Non-pigmented ciliary epithelial cell (primary cell): ENCODE data around the gene SLC25A46.
A peak's percentile ranks its signal among the peaks of the same experiment; 100 is the strongest.
"Not testable (repeated sequence)": the region's sequence is repeated elsewhere in the genome, so short reads cannot be mapped to it uniquely, and the experiment has no call there.

ENCODE experiments used
- DNase-seq: peaks from one replicate; pipeline ENCODE4 v3.0.0-alpha.2; 2010; ENCODE audit warnings: low read depth

Gene SLC25A46

GRCh38 chr5:110757118-110757729 lies 18.4 kb downstream of the SLC25A46 start:
- peak; percentile 27 for DNase-seq

DNA sequence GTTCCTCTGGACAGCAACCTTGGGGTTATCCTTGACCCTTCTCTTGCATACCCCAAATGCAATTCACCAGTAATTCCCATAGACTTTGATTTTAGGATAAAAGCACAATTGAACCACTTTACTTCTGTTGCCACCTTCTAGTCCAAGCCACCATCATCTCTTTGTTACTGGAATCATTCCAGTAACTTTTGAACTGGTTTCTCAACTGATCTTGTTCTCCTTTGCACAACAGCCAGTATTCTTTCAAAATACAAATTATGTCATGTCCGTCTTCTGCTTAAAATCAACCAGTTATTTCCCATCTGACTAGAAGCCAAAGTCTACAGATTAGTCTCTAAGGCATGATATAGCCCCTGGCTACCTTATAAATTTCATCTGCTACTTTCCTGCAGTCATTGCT lies 21.4 kb downstream of the SLC25A46 start:
- no peak for DNase-seq

- no peak for DNase-seq
Observed at GRCh38 chr5:110768138-110768860, 29.5 kb downstream of the SLC25A46 start.

DNA sequence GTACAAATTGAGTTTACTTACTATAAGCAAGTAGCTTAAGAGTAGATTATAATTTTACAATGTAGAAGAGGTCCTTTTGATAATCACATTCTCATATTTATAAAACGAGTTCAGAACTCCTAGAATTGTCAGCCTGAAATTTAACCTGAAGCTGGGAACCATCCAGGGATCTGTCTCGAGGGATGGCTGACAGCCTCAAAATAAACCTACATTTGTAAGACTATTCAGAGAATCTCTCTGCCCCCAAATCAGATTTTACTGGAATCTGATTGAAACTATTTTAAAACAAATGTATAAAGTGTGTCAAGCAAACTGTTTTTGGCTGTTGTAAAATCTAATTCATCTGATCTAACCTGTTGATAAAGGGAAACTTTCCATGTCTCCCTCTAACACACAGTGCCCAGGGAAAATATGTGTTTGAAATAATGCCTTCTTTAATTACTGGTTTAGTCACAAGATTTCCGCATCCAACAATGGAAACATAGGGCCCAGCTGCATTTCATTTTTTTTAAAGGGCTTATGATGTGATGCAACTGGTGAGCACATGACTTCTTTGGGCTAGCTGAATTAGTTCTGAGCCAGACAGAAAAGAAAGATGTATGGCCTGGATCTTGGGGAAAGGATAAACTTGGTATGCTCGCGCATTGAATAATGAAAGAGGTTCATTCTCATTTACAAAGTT lies 30.3 kb downstream of the SLC25A46 start:
- DNase-seq: peak; percentile 53

GRCh38 chr5:110770286-110770685 lies 31.5 kb downstream of the SLC25A46 start:
- DNase-seq: no peak

GRCh38 chr5:110784901-110785300 lies 46.1 kb downstream of the SLC25A46 start:
- no peak for DNase-seq

GRCh38 chr5:110785356-110785755 lies 46.5 kb downstream of the SLC25A46 start:
- peak; percentile 35 for DNase-seq

GRCh38 chr5:110788006-110788405 lies 49.2 kb downstream of the SLC25A46 start:
- DNase-seq: not testable (repeated sequence)

DNA sequence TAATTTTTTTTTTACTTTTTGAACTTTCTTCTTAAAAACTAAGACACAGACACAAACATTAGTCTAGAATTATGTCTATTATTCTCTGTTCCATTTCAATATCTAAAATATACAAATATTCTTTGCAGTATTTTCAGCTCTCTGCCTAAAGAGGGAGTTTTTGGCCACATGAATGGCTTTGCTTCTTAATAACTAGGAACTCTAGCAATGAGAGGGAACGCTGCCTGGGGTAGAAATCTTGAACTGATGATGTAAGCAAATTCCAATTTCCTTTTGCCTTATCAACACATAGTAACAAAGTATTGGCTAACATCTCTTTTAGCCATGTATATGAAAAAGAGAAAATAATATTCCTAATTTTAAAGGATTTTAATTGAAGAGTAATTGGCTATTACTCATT lies 51.9 kb downstream of the SLC25A46 start:
- peak; percentile 64 for DNase-seq

- no peak for DNase-seq
Observed at GRCh38 chr5:110802998-110803397, 64.2 kb downstream of the SLC25A46 start.

DNA sequence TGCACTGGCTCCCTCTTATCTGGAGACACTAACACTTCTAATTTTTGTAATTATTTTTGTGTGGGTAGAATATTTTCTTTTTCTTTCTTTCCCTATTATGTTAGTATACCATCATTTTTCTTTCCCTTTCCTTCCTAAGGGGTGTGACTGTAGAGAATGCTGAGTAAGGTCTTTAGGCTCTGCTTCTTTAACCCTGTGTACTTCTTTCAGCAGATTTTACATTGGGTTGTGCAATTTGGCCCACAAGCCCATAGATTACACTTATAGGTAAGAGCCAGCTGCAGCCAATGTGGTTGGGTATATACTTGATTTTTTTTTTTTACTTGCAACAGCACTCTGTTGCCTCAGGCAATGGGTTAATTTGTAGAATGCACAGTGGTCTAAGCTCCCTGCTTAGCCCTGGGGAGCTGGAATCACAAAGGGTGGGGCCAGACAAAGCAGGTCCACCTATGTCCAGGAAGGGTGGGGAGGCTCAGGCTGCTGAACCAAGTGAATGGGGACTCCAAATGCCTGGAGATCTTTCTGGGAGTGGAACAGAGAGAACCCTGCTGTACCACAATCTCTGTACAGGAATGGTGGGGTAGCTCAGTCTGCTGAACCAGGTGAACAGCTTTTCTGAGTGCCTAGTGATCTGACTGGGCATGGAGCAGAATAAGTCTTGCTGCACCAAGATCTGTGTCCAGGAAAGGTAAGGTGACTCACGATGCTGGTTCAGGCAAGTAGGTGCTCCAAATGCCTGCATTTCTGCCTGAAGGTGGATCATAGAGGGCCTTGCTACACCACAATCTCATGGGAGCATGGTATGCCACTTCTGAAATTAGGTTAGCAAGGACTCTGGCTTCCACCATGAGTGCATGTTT lies 64.9 kb downstream of the SLC25A46 start:
- DNase-seq: no peak

DNA sequence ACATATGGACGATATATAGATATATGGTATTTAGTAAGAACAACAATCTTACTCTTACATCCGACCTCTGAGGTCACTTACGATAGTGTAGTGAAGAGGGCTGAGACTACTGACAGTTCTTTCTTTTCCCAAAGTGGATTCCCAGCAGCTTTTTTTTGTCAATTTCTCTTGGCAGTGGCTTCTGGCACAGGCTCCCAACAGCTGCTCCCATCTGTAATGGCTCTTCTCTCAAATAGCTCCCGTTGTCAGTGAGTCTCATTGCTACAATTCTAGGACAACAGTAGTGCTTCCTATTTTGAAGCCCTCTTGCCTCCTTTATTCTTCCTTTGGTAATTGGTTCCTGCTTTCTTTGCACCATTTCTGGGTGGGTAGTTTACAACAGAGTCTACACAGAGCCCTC lies 68.4 kb downstream of the SLC25A46 start:
- no peak for DNase-seq

GRCh38 chr5:110809006-110809405 lies 70.2 kb downstream of the SLC25A46 start:
- no peak for DNase-seq
